ENCODE data around the gene SMYD1. TPM values are rescaled to one million over a fixed set of nuclear protein-coding genes. Genes with fewer than 3 reads are reported as not detected.

SMYD1 gene
- total RNA-seq, 4 donors from 2014 or later: 0.07 TPM; not detected in 3

DNA sequence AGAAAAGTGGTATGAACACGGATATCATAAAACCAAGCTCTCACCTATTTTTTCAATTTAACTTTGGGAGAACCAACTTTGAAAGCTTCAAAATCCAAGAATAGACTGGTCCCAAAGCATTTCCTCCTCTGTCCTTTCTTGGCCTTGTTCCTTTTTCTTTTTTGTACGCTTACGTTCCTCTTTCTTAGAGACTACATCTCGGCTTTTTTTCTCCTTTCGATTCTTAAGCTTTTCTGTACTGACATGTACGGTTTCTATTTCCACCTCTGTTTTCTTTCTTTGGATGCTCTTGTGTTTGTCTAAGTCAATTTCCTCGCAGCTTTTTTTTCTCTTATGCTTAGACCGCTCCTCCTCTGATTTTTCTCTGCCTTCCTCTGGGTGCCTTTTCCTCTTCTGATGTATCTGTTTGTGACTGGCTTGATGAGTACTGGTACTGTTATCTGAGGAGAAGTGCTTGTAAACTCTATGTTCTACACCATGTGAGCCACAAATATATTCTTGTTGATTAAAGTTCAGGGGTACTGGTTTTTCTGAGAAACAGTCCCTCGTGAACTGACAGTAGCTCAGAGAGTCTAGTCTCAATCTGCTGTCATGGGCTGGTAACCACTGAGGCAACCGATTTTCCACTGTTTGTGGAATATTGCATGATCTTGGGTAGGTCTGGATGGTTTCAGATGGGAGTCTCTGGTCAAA lies 39.8 kb upstream of the SMYD1 start:
- intact Hi-C loops (cut with DNase I; ENCODE audit: low total_unique reads): no loop called here
- Histone ChIP-seq H3K27me3 (no peaks in the 10 kb centered on the region), H3K27ac (no peak overlapping the region), H3K4me1 (no peaks in the 10 kb centered on the region), H3K4me3 (no peak overlapping the region), H3K36me3 (no peaks in the 10 kb centered on the region), H3K9me3 (no peaks in the 10 kb centered on the region)
- TF ChIP-seq, protein P1, sequence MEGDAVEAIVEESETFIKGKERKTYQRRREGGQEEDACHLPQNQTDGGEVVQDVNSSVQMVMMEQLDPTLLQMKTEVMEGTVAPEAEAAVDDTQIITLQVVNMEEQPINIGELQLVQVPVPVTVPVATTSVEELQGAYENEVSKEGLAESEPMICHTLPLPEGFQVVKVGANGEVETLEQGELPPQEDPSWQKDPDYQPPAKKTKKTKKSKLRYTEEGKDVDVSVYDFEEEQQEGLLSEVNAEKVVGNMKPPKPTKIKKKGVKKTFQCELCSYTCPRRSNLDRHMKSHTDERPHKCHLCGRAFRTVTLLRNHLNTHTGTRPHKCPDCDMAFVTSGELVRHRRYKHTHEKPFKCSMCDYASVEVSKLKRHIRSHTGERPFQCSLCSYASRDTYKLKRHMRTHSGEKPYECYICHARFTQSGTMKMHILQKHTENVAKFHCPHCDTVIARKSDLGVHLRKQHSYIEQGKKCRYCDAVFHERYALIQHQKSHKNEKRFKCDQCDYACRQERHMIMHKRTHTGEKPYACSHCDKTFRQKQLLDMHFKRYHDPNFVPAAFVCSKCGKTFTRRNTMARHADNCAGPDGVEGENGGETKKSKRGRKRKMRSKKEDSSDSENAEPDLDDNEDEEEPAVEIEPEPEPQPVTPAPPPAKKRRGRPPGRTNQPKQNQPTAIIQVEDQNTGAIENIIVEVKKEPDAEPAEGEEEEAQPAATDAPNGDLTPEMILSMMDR (IDR thresholded peaks at IDR 0.05): no peak
- TF ChIP-seq POLR2A (IDR thresholded peaks at IDR 0.05): no peak
- no peak for DNase-seq

DNA sequence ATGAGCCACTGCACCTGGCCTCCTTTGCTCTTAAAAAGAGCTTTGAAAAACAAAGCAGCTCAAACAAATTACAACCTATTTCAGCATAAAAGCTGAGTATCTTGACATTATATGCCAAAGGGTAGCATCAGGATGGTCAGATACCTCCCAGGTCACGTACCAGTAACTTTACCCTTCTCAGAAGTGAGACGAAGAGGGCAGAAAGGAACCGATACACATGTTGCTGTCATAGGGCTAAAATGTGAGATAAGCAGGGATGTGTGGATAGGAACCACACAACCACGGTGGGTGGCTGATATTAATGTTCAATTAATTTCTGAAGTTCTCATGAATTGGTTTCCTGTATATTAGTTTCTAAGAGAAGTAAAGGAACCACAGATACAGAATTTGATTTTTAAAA lies 38.7 kb upstream of the SMYD1 start:
- Histone ChIP-seq H3K9me3 (no peaks in the 10 kb centered on the region), H3K4me3 (no peak overlapping the region), H3K27me3 (no peaks in the 10 kb centered on the region), H3K27ac (no peak overlapping the region), H3K4me1 (no peaks in the 10 kb centered on the region), H3K36me3 (no peaks in the 10 kb centered on the region)
- no peak for DNase-seq
- TF ChIP-seq, protein P1 (IDR thresholded peaks at IDR 0.05): no peak
- no peak for TF ChIP-seq POLR2A (IDR thresholded peaks at IDR 0.05)
- intact Hi-C loops (cut with DNase I; ENCODE audit: low total_unique reads): no loop called here

DNA sequence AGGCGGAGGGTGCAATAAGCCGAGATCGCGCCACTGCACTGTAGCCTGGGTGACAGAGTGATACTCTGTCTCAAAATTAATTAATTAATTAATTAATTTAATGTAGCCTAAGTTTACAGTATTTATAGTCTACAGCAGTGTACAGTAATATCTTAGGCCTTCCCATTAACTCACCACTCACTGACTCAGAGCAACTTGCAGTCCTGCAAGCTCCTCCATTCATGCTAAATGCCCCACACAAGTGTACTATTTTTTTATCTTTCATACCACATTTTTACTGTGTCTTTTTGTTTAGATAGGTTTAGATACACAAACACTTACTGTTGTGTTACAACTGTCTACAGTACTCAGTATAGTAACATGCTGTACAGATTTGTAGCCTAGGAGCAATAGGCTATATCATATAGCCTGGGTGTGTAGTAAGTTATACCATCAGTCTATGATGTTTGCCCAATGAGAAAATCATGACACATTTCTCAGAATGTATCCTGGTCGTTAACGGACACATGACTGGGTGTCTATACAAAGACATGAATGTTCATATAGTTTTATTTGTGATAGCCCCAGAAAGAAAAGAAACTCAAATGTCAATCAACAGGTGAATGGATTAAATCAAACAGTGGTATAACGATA lies 35.4 kb upstream of the SMYD1 start:
- intact Hi-C loops (cut with DNase I; ENCODE audit: low total_unique reads): no loop called here

DNA sequence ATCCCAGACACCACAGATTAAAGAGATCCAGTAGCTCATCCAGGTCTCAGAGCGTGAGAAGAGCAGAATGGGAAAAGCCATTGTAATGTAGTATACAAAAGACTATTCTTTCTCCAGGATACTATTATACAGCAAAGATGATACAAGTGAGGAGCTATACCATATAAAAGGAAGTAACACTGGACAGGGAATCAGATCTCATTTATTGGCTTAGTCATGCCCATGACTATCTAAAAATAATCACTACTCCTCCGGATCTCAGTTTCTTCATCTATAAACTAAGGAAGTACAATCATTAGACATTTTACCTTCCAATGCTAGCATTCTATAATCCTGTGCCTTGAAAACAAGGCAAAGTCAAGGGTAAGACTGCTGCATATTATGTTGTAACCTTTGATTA lies 31.4 kb upstream of the SMYD1 start:
- H3K36me3 ChIP-seq: no peaks in the 10 kb centered on the region

More for the DNA sequence above, 35.4 kb upstream of the SMYD1 start:
- H3K36me3 ChIP-seq: no peaks in the 10 kb centered on the region
- no peak overlapping the region for H3K27ac ChIP-seq
- H3K27me3 ChIP-seq: no peaks in the 10 kb centered on the region
- H3K4me3 ChIP-seq: no peak overlapping the region
- DNase-seq: no peak
- no peaks in the 10 kb centered on the region for H3K9me3 ChIP-seq
- TF ChIP-seq, protein P1 (IDR thresholded peaks at IDR 0.05): no peak
- TF ChIP-seq POLR2A (IDR thresholded peaks at IDR 0.05): no peak
- H3K4me1 ChIP-seq: no peaks in the 10 kb centered on the region

DNA sequence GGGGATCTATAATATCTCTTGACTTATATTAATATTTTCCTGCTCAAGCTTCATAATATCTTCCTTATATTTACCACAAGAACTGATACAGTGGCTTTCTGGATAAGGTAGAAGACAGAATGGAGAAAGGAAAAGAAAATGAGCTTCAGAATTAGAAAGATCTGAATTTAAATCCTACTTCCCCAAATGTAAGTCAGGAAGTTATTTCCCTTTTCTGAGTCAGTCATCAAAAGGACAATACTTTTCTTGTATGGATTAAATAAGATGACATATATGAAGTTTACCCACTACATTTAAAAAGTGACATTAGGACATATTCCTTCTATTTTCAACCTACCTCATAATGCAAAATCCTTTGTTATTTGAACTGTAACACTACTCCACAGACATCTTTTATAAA lies 31.0 kb upstream of the SMYD1 start:
- Histone ChIP-seq H3K9me3 (no peaks in the 10 kb centered on the region), H3K4me3 (no peak overlapping the region), H3K36me3 (no peaks in the 10 kb centered on the region), H3K27ac (no peak overlapping the region), H3K4me1 (no peaks in the 10 kb centered on the region), H3K27me3 (no peaks in the 10 kb centered on the region)
- DNase-seq: no peak
- TF ChIP-seq, protein P1 (IDR thresholded peaks at IDR 0.05): no peak
- TF ChIP-seq POLR2A (IDR thresholded peaks at IDR 0.05): no peak
- intact Hi-C loops (cut with DNase I; ENCODE audit: low total_unique reads): no loop called here

More for the DNA sequence above, 31.4 kb upstream of the SMYD1 start:
- no peaks in the 10 kb centered on the region for H3K4me1 ChIP-seq
- no peak overlapping the region for H3K27ac ChIP-seq
- DNase-seq: no peak
- H3K27me3 ChIP-seq: no peaks in the 10 kb centered on the region
- TF ChIP-seq POLR2A (IDR thresholded peaks at IDR 0.05): no peak
- TF ChIP-seq, protein P1 (IDR thresholded peaks at IDR 0.05): no peak
- intact Hi-C loops (cut with DNase I; ENCODE audit: low total_unique reads): no loop called here
- no peaks in the 10 kb centered on the region for H3K9me3 ChIP-seq
- H3K4me3 ChIP-seq: no peak overlapping the region

Data from uterus (tissue), 4 donors.